H9 (cell line): Measurements from ENCODE around the gene TMEM171. TPM values are rescaled to one million over a fixed set of nuclear protein-coding genes. Genes with fewer than 3 reads are reported as not detected.
A peak's percentile ranks its signal among the peaks of the same experiment; 100 is the strongest.

ENCODE experiments used
- DNase-seq: peaks from one replicate; pipeline ENCODE4 v3.0.0-alpha.2; 2017
- H2AFZ ChIP-seq: one replicate; pipeline ENCODE4 v1.6.1; 2013; ENCODE audit warnings: mild to moderate bottlenecking, low read length, control low read depth, moderate library complexity
- H2AK5ac ChIP-seq: 2 replicates; pipeline ENCODE4 v1.6.1; 2013; ENCODE audit warnings: low read length, control low read depth, mixed read lengths; ENCODE audit not compliant: insufficient read length
- H2BK120ac ChIP-seq: one replicate; pipeline ENCODE4 v1.6.1; 2013; ENCODE audit warnings: low read depth, mild to moderate bottlenecking, low read length, control low read depth, inconsistent platforms; ENCODE audit not compliant: poor library complexity, severe bottlenecking
- H2BK12ac ChIP-seq: 2 replicates; pipeline ENCODE4 v1.6.1; 2013; ENCODE audit warnings: low read length, control low read depth, mixed read lengths, low read depth; ENCODE audit not compliant: insufficient read length
- H2BK15ac ChIP-seq: 2 replicates; pipeline ENCODE4 v1.6.1; 2013; ENCODE audit warnings: low read depth, low read length, control low read depth
- H2BK20ac ChIP-seq: one replicate; pipeline ENCODE4 v1.6.1; 2013; ENCODE audit warnings: low read depth, mild to moderate bottlenecking, low read length, control low read depth, inconsistent platforms; ENCODE audit not compliant: poor library complexity, severe bottlenecking
- H2BK5ac ChIP-seq: 2 replicates; pipeline ENCODE4 v1.6.1; 2013; ENCODE audit warnings: low read length, control low read depth, mixed read lengths; ENCODE audit not compliant: insufficient read length
- H3K14ac ChIP-seq: 2 replicates; pipeline ENCODE4 v1.6.1; 2013; ENCODE audit warnings: low read length, control low read depth; ENCODE audit not compliant: insufficient read depth
- H3K18ac ChIP-seq: 2 replicates; pipeline ENCODE4 v1.6.1; 2013; ENCODE audit warnings: low read depth, mild to moderate bottlenecking, mixed read lengths, low read length, control low read depth; ENCODE audit not compliant: insufficient read length
- H3K23ac ChIP-seq: 2 replicates; pipeline ENCODE4 v1.6.1; 2013; ENCODE audit warnings: low read length, control low read depth, mixed read lengths, low read depth; ENCODE audit not compliant: insufficient read length
- H3K23me2 ChIP-seq: 2 replicates; pipeline ENCODE4 v1.6.1; 2013; ENCODE audit warnings: low read depth, mild to moderate bottlenecking, mixed read lengths, low read length, control low read depth; ENCODE audit not compliant: insufficient read length, poor library complexity, severe bottlenecking
- H3K27ac ChIP-seq: 2 replicates; pipeline ENCODE4 v1.5.1; 2013; ENCODE audit warnings: low read length, control low read depth, mixed read lengths, low read depth; ENCODE audit not compliant: insufficient read length
- H3K27me3 ChIP-seq: 2 replicates; pipeline ENCODE4 v1.6.1; 2013; ENCODE audit warnings: low read length, control low read depth, inconsistent platforms; ENCODE audit not compliant: insufficient read depth
- H3K4ac ChIP-seq: 2 replicates; pipeline ENCODE4 v1.6.1; 2013; ENCODE audit warnings: low read depth, mild to moderate bottlenecking, control low read depth, inconsistent platforms, low read length, moderate library complexity
- H3K4me1 ChIP-seq: 2 replicates; pipeline ENCODE4 v1.6.1; 2013; ENCODE audit warnings: low read length, control low read depth, inconsistent platforms; ENCODE audit not compliant: insufficient read depth
- H3K4me2 ChIP-seq: 2 replicates; pipeline ENCODE4 v1.6.1; 2013; ENCODE audit warnings: low read length, control low read depth, mixed read lengths; ENCODE audit not compliant: insufficient read length, insufficient read depth
- H3K56ac ChIP-seq: 2 replicates; pipeline ENCODE4 v1.6.1; 2013; ENCODE audit warnings: low read depth, mild to moderate bottlenecking, mixed read lengths, low read length, control low read depth; ENCODE audit not compliant: insufficient read length
- H3K79me1 ChIP-seq: 2 replicates; pipeline ENCODE4 v1.6.1; 2013; ENCODE audit warnings: low read depth, mild to moderate bottlenecking, moderate library complexity, low read length, control low read depth, inconsistent platforms; ENCODE audit not compliant: insufficient read depth, poor library complexity, severe bottlenecking
- H3K79me2 ChIP-seq: 2 replicates; pipeline ENCODE4 v1.6.1; 2013; ENCODE audit warnings: low read length, control low read depth, inconsistent platforms; ENCODE audit not compliant: insufficient read depth
- H3K9ac ChIP-seq: 2 replicates; pipeline ENCODE4 v1.6.1; 2013; ENCODE audit warnings: low read length, control low read depth, mixed read lengths; ENCODE audit not compliant: insufficient read length; ENCODE audit errors: extremely low read depth
- H3K9me3 ChIP-seq: one replicate; pipeline ENCODE4 v1.6.1; 2013; ENCODE audit warnings: low read depth, low read length, inconsistent platforms; ENCODE audit not compliant: control insufficient read depth
- H3T11ph ChIP-seq: one replicate; pipeline ENCODE4 v1.6.1; 2013; ENCODE audit warnings: mild to moderate bottlenecking, low read length, control low read depth, inconsistent platforms
- H4K20me1 ChIP-seq: one replicate; pipeline ENCODE4 v1.6.1; 2013; ENCODE audit not compliant: control insufficient read depth, insufficient read length, insufficient read depth
- H4K5ac ChIP-seq: 2 replicates; pipeline ENCODE4 v1.6.1; 2013; ENCODE audit warnings: low read depth, mild to moderate bottlenecking, mixed read lengths, low read length, control low read depth; ENCODE audit not compliant: insufficient read length
- H4K8ac ChIP-seq: replicated peaks from 2 replicates; pipeline ENCODE4 v1.6.1; 2013; ENCODE audit warnings: low read length, control low read depth, mixed read lengths, low read depth; ENCODE audit not compliant: insufficient read length
- H4K91ac ChIP-seq: 2 replicates; pipeline ENCODE4 v1.6.1; 2013; ENCODE audit warnings: low read depth, mild to moderate bottlenecking, moderate library complexity, mixed read lengths, low read length, control low read depth; ENCODE audit not compliant: insufficient read length
- H3K27ac Mint-ChIP-seq, 3 experiments: 2 replicates in 2 of 3; 3 replicates in 1 of 3; pipeline ENCODE4 v1.8.0; 2020 to 2021; ENCODE audit warnings: mixed read lengths in 3 of 3, mild to moderate bottlenecking in 1 of 3, moderate library complexity in 1 of 3
- H3K27me3 Mint-ChIP-seq: 2 replicates; pipeline ENCODE4 v1.8.0; 2021; ENCODE audit warnings: low read depth, mild to moderate bottlenecking, moderate library complexity, mixed read lengths
- H3K36me3 Mint-ChIP-seq, 3 experiments: 2 replicates in 2 of 3; 3 replicates in 1 of 3; pipeline ENCODE4 v1.8.0; 2020 to 2021; ENCODE audit warnings: low read depth in 3 of 3, mixed read lengths in 3 of 3; ENCODE audit not compliant: insufficient read depth in 1 of 3
- H3K4me1 Mint-ChIP-seq, 2 experiments: 2 replicates each; pipeline ENCODE4 v1.8.0; 2020; ENCODE audit warnings: mixed read lengths in 2 of 2
- H3K4me3 Mint-ChIP-seq, 2 experiments: 2 replicates in 1 of 2; 3 replicates in 1 of 2; pipeline ENCODE4 v1.8.0; 2020 to 2021; ENCODE audit warnings: mild to moderate bottlenecking in 2 of 2, mixed read lengths in 2 of 2, moderate library complexity in 1 of 2
- H3K9me3 Mint-ChIP-seq, 2 experiments: 2 replicates in 1 of 2; 3 replicates in 1 of 2; pipeline ENCODE4 v1.8.0; 2020; ENCODE audit warnings: mild to moderate bottlenecking in 2 of 2, mixed read lengths in 2 of 2, moderate library complexity in 1 of 2
- WGBS: extraction: QIAGEN DNeasy Blood & Tissue Kit; methylation state at CpG from one replicate; pipeline ENCODE4 v1.1.7; 2013; ENCODE audit warnings: missing lambda C conversion rate, low lambda C conversion rate, mixed read lengths; ENCODE audit not compliant: insufficient read length; ENCODE audit errors: extremely low coverage; 5-methylcytosine and 5-hydroxymethylcytosine counted together
- total RNA-seq: library from RNA; stranded (reverse); gene quantifications from 2 replicates; pipeline ENCODE4 v1.2.1, GENCODE V29; 2021
- TF ChIP-seq, protein P1 (sequence below): fragments of 200-600 bp; sonication (generic); conservative IDR thresholded peaks from 3 replicates; pipeline ENCODE4 v1.8.0; 2021; ENCODE audit warnings: antibody characterized with exemption, mild to moderate bottlenecking

Gene TMEM171
- total RNA-seq, 1 experiment from 2014 or later: 0.42 TPM

DNA sequence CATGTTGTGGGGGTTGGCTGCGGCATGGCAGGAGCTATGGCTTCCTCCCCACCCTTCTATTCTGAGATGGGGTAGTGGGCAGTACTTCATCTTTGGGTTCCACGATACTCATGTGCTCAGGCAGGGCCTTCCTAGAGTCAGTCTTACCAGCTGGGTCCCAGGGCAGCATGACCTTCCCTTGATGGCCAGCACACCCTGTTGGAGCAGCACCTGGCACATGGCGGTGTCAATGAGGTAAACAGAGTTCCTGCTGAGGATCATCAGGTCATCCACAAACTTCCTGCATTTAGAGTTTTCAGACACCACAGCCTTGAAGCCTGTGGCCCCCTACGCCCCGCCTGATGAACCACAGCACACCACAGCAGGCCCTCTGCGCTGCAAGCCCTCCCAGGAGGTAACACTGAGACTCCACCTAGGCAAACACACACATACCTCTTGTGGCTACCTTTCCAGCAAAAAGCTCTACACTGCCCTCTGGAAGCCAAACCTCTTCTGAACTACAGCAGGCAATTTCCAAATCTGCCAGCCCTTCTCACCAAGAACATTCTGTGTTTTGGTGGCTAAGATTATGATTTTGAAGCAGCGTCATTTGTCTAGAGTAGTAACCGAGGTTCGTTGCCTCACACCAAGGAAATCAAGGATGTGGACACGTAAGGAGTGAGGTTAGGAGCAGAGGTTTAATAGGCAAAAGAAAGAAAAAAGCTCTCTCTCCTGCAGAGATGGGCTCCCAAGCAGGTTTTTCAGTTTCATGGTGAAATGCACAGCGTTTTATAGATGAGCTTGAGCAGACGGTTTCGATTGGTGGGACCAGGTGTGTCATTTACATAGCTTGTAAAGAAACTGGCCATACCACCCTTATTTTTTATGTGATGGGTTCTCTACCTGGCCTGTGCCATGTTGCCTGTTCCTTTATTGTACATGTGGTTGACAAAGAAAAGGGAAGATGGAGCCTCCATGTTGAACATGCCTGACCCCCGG is 32.3 kb downstream of the TMEM171 start:
- H2BK12ac ChIP-seq: no peak overlapping the region
- no peak overlapping the region for H2BK5ac ChIP-seq
- Mint-ChIP-seq H3K4me3 (no peak overlapping the region), H3K9me3 (no peaks in the 10 kb centered on the region), H3K27me3 (peaks cover 4% of the 10 kb centered on the region; the same call in 1 of the 2 replicates), H3K36me3 (no peaks in the 10 kb centered on the region), H3K27ac (no peak overlapping the region), H3K4me1 (peaks cover 8 to 11% of the 10 kb centered on the region in 2 experiments; a peak in 3 of 4 replicates)
- H3K27me3 ChIP-seq: no peaks in the 10 kb centered on the region
- WGBS: no CpG with 5 or more reads among the region's 14 CpGs
- H3K14ac ChIP-seq: no peak overlapping the region
- no peak overlapping the region for H3K4ac ChIP-seq
- no peak overlapping the region for H2BK20ac ChIP-seq
- no peak overlapping the region for H2AK5ac ChIP-seq
- H2BK15ac ChIP-seq: no peak overlapping the region
- H3K23me2 ChIP-seq: no peaks in the 10 kb centered on the region
- no peak overlapping the region for H3K4me2 ChIP-seq
- no peak overlapping the region for H3K18ac ChIP-seq
- no peak overlapping the region for H3K56ac ChIP-seq
- TF ChIP-seq, protein P1, sequence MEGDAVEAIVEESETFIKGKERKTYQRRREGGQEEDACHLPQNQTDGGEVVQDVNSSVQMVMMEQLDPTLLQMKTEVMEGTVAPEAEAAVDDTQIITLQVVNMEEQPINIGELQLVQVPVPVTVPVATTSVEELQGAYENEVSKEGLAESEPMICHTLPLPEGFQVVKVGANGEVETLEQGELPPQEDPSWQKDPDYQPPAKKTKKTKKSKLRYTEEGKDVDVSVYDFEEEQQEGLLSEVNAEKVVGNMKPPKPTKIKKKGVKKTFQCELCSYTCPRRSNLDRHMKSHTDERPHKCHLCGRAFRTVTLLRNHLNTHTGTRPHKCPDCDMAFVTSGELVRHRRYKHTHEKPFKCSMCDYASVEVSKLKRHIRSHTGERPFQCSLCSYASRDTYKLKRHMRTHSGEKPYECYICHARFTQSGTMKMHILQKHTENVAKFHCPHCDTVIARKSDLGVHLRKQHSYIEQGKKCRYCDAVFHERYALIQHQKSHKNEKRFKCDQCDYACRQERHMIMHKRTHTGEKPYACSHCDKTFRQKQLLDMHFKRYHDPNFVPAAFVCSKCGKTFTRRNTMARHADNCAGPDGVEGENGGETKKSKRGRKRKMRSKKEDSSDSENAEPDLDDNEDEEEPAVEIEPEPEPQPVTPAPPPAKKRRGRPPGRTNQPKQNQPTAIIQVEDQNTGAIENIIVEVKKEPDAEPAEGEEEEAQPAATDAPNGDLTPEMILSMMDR: peak; percentile 53
- no peak overlapping the region for H4K5ac ChIP-seq
- no peak overlapping the region for H2BK120ac ChIP-seq
- H3K23ac ChIP-seq: no peak overlapping the region
- H4K20me1 ChIP-seq: no peaks in the 10 kb centered on the region
- H3T11ph ChIP-seq: no peak overlapping the region
- peak; percentile 46 for DNase-seq
- no peak overlapping the region for H2AFZ ChIP-seq
- no peak overlapping the region for H3K9ac ChIP-seq
- H3K9me3 ChIP-seq: no peaks in the 10 kb centered on the region
- H4K91ac ChIP-seq: no peak overlapping the region
- no peaks in the 10 kb centered on the region for H3K4me1 ChIP-seq
- no peaks in the 10 kb centered on the region for H3K79me1 ChIP-seq
- H3K27ac ChIP-seq: no peak overlapping the region
- H3K79me2 ChIP-seq: no peaks in the 10 kb centered on the region
- no peak overlapping the region for H4K8ac ChIP-seq
